ENCODE measurements around the gene DLGAP1.

DLGAP1 gene

DNA sequence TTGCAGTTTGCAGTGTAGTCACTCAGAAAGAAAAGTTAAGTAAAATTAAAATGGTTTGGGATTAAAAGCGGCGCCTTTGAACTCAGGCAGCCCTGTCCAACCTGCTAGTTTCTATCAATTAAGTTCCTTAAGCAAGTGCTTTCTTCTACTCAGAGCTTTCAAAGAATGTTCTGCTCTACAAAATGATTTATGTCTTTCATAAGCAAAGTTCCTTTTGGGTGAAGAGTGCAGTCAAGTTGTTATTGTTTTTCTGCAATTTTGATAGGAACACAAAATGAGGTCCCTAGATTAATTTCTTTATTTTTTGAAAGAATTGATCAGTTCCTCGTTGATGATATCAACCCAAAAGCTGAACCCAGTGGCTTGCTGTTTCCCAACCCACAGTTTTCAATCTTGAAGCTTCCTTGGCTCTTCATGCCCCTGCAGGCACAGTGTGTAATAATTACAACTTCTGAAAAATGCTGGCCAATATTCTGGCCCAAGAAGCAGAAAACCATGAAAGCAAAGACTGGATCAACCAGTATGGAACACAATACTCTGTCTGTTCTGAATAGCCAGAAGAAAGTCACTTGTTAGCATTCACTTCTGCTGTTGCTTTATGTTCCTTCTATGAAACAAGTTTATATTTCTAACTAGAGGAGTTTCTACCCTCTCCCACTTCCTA lies 916.0 kb downstream of the DLGAP1 start:
- TF ChIP-seq, protein P1, sequence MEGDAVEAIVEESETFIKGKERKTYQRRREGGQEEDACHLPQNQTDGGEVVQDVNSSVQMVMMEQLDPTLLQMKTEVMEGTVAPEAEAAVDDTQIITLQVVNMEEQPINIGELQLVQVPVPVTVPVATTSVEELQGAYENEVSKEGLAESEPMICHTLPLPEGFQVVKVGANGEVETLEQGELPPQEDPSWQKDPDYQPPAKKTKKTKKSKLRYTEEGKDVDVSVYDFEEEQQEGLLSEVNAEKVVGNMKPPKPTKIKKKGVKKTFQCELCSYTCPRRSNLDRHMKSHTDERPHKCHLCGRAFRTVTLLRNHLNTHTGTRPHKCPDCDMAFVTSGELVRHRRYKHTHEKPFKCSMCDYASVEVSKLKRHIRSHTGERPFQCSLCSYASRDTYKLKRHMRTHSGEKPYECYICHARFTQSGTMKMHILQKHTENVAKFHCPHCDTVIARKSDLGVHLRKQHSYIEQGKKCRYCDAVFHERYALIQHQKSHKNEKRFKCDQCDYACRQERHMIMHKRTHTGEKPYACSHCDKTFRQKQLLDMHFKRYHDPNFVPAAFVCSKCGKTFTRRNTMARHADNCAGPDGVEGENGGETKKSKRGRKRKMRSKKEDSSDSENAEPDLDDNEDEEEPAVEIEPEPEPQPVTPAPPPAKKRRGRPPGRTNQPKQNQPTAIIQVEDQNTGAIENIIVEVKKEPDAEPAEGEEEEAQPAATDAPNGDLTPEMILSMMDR (IDR thresholded peaks at IDR 0.05; ENCODE audit: poor library complexity, severe bottlenecking) = no peak
- H3K9me3 ChIP-seq (ENCODE audit: severe bottlenecking) = no peaks in the 10 kb centered on the region
- no peak overlapping the region for H3K4me3 ChIP-seq (ENCODE audit: severe bottlenecking)
- H3K4me1 ChIP-seq (ENCODE audit: insufficient read depth, poor library complexity, severe bottlenecking) = peaks cover 8% of the 10 kb centered on the region
- H3K27me3 ChIP-seq (ENCODE audit: insufficient read depth, poor library complexity, severe bottlenecking) = no peaks in the 10 kb centered on the region
- DNase-seq (ENCODE audit: low spot score) (no peak), ATAC-seq (ENCODE audit: low read depth) (no peak)
- H3K36me3 ChIP-seq (ENCODE audit: low read depth) = no peaks in the 10 kb centered on the region
- H3K27ac ChIP-seq (ENCODE audit: poor library complexity, severe bottlenecking) = no peak overlapping the region

DNA sequence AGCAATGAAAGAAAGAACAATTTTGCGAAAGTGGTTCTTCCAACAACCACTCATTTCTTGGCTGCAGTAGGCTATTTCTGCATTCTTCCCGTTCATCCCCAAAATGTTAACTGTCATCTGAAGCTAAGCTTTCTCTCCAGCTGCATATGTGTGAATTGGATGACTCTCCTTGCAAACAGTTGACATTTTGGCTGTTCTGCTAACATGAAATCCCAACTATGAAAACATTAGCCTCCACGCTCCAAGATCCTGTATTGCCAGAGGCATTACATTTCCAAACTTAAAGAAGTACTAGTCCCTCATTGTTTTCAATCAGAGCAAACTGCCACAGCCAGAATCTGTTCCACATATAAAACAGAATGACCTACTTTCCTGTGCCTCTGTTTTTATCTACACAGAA lies 916.7 kb downstream of the DLGAP1 start:
- ATAC-seq (ENCODE audit: low read depth) (no peak), DNase-seq (ENCODE audit: low spot score) (no peak)
- TF ChIP-seq, protein P1 (IDR thresholded peaks at IDR 0.05; ENCODE audit: poor library complexity, severe bottlenecking) = no peak

DNA sequence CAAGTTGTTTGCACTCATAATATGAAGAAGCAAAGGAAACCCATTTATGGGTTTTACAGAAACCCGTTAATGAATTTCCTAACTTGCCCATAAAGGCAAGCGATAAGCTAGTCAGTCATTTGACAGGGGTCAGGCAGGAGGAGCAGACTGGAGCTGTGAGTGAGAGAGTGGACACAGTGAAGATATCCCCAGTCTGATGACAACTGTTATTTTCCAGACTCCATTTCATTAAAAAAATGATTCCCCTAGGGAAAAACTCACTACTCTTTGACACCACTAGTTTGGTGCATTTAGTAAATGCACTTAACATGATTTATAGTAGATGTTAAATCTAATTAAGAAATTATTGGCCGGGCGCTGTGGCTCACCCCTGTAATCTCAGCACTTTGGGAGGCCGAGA lies 924.3 kb downstream of the DLGAP1 start:
- no peak for ATAC-seq (ENCODE audit: low read depth)
- DNase-seq (ENCODE audit: low spot score) = no peak
- no peak overlapping the region for H3K27ac ChIP-seq (ENCODE audit: poor library complexity, severe bottlenecking)

More for the DNA sequence above, 916.7 kb downstream of the DLGAP1 start:
- Histone ChIP-seq H3K36me3 (ENCODE audit: low read depth) (no peaks in the 10 kb centered on the region), H3K4me3 (ENCODE audit: severe bottlenecking) (no peak overlapping the region), H3K27me3 (ENCODE audit: insufficient read depth, poor library complexity, severe bottlenecking) (no peaks in the 10 kb centered on the region), H3K9me3 (ENCODE audit: severe bottlenecking) (no peaks in the 10 kb centered on the region), H3K27ac (ENCODE audit: poor library complexity, severe bottlenecking) (no peak overlapping the region), H3K4me1 (ENCODE audit: insufficient read depth, poor library complexity, severe bottlenecking) (peaks cover 8% of the 10 kb centered on the region)

DNA sequence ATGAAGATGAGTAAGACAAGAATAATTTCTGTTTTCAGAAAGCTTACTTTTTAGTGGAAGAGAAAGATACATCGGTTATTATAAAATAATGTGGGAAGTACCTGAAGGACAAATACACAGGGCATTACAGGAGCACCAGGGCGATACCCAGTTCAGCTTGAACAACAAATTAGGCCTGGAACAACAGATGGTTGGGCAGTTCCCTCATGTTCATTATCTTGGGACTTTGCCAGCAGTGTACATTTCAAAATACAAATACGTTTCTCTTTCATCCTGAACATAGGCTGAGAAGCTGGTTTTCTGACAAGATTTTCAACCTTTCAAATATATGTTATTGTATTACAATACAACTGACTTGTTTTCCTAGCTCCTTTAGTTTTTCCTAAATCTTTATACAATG lies 925.5 kb downstream of the DLGAP1 start:
- Histone ChIP-seq H3K4me3 (ENCODE audit: severe bottlenecking) (no peak overlapping the region), H3K27ac (ENCODE audit: poor library complexity, severe bottlenecking) (no peak overlapping the region), H3K36me3 (ENCODE audit: low read depth) (no peaks in the 10 kb centered on the region), H3K27me3 (ENCODE audit: insufficient read depth, poor library complexity, severe bottlenecking) (no peaks in the 10 kb centered on the region), H3K9me3 (ENCODE audit: severe bottlenecking) (no peaks in the 10 kb centered on the region), H3K4me1 (ENCODE audit: insufficient read depth, poor library complexity, severe bottlenecking) (no peaks in the 10 kb centered on the region)
- ATAC-seq (ENCODE audit: low read depth) (no peak), DNase-seq (ENCODE audit: low spot score) (no peak)
- TF ChIP-seq, protein P1 (IDR thresholded peaks at IDR 0.05; ENCODE audit: poor library complexity, severe bottlenecking) = no peak

More for the DNA sequence above, 924.3 kb downstream of the DLGAP1 start:
- Histone ChIP-seq H3K4me3 (ENCODE audit: severe bottlenecking) (no peak overlapping the region), H3K36me3 (ENCODE audit: low read depth) (no peaks in the 10 kb centered on the region), H3K9me3 (ENCODE audit: severe bottlenecking) (no peaks in the 10 kb centered on the region), H3K4me1 (ENCODE audit: insufficient read depth, poor library complexity, severe bottlenecking) (no peaks in the 10 kb centered on the region), H3K27me3 (ENCODE audit: insufficient read depth, poor library complexity, severe bottlenecking) (no peaks in the 10 kb centered on the region)
- TF ChIP-seq, protein P1 (IDR thresholded peaks at IDR 0.05; ENCODE audit: poor library complexity, severe bottlenecking) = no peak

DNA sequence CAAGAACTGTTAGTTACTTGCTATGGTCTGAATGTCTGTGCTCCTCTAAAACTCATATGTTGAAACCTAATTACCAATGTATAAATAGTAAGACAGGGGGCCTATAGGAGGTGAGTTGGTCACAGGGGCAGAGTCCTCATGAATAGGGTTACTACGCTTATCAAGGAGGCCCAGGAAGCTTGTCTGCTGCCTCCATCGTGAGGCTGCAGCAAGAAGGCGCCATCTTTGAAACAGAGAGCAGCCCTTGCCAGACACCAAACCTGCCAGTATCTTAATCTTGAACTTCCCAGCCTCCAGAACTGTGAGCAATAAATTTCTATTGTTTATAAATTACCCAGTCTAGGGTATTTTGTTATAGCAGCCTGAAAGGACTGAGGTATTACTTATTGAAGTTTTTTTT lies 926.0 kb downstream of the DLGAP1 start:
- no peak overlapping the region for H3K27ac ChIP-seq (ENCODE audit: poor library complexity, severe bottlenecking)
- H3K27me3 ChIP-seq (ENCODE audit: insufficient read depth, poor library complexity, severe bottlenecking) = no peaks in the 10 kb centered on the region
- no peaks in the 10 kb centered on the region for H3K4me1 ChIP-seq (ENCODE audit: insufficient read depth, poor library complexity, severe bottlenecking)
- no peak overlapping the region for H3K4me3 ChIP-seq (ENCODE audit: severe bottlenecking)
- no peaks in the 10 kb centered on the region for H3K9me3 ChIP-seq (ENCODE audit: severe bottlenecking)
- TF ChIP-seq, protein P1 (IDR thresholded peaks at IDR 0.05; ENCODE audit: poor library complexity, severe bottlenecking) = no peak
- no peak for DNase-seq (ENCODE audit: low spot score)
- no peaks in the 10 kb centered on the region for H3K36me3 ChIP-seq (ENCODE audit: low read depth)
- no peak for ATAC-seq (ENCODE audit: low read depth)

Data from RWPE2 (cell line).